Neuronal stem cell (in vitro differentiated cells): Measurements from ENCODE around the gene DEXI. TPM values are rescaled to one million over a fixed set of nuclear protein-coding genes. Genes with fewer than 3 reads are reported as not detected.
A peak's percentile ranks its signal among the peaks of the same experiment; 100 is the strongest.

Source experiments
- DNase-seq: peaks from one replicate; pipeline ENCODE4 v3.0.0-alpha.2; 2013; ENCODE audit warnings: low spot score
- H2AFZ ChIP-seq: one replicate; pipeline ENCODE4 v1.6.1; 2013; ENCODE audit warnings: mild to moderate bottlenecking, low read length, inconsistent platforms
- H2AK5ac ChIP-seq: 2 replicates; pipeline ENCODE4 v1.6.1; 2013; ENCODE audit warnings: low read depth, mild to moderate bottlenecking, inconsistent platforms, low read length, moderate library complexity, mixed read lengths
- H2BK120ac ChIP-seq: 2 replicates; pipeline ENCODE4 v1.6.1; 2013; ENCODE audit warnings: low read depth, mild to moderate bottlenecking, inconsistent platforms, low read length, moderate library complexity, mixed read lengths
- H2BK12ac ChIP-seq: one replicate; pipeline ENCODE4 v1.6.1; 2013; ENCODE audit warnings: low read length, inconsistent platforms
- H2BK15ac ChIP-seq: 2 replicates; pipeline ENCODE4 v1.6.1; 2013; ENCODE audit warnings: mild to moderate bottlenecking, low read length, inconsistent platforms, mixed read lengths
- H2BK5ac ChIP-seq: one replicate; pipeline ENCODE4 v1.6.1; 2013; ENCODE audit warnings: inconsistent platforms, mild to moderate bottlenecking, low read length, moderate library complexity
- H3K14ac ChIP-seq: one replicate; pipeline ENCODE4 v1.6.1; 2013; ENCODE audit warnings: low read length, inconsistent platforms
- H3K18ac ChIP-seq: 2 replicates; pipeline ENCODE4 v1.6.1; 2013; ENCODE audit warnings: low read length, inconsistent platforms
- H3K23ac ChIP-seq: 2 replicates; pipeline ENCODE4 v1.6.1; 2013; ENCODE audit warnings: low read depth, mild to moderate bottlenecking, mixed read lengths, low read length, inconsistent platforms; ENCODE audit not compliant: poor library complexity
- H3K27ac ChIP-seq: replicated peaks from 3 replicates; pipeline ENCODE4 v1.5.1; 2013; ENCODE audit warnings: low read length, inconsistent platforms
- H3K27me3 ChIP-seq, 3 experiments: 2 replicates each; pipeline ENCODE4 v1.6.1; 2013; ENCODE audit warnings: low read length in 3 of 3, mild to moderate bottlenecking in 2 of 3, inconsistent platforms in 1 of 3, low read depth in 1 of 3, mixed read lengths in 1 of 3, moderate library complexity in 1 of 3; ENCODE audit not compliant: control insufficient read depth in 3 of 3, insufficient read depth in 3 of 3
- H3K36me3 ChIP-seq, 2 donors: replicated peaks in 1 of 2; 2 replicates each; pipeline ENCODE4 v1.6.1; 2013; ENCODE audit warnings: low read length in 2 of 2; ENCODE audit not compliant: control insufficient read depth in 2 of 2, insufficient read depth in 2 of 2
- H3K4ac ChIP-seq: 2 replicates; pipeline ENCODE4 v1.6.1; 2013; ENCODE audit warnings: inconsistent platforms, mild to moderate bottlenecking, low read length, moderate library complexity
- H3K4me1 ChIP-seq, 2 donors: 1 replicate in 1 of 2; 2 replicates in 1 of 2; pipeline ENCODE4 v1.6.1; 2013; ENCODE audit warnings: low read length in 2 of 2, low read depth in 1 of 2; ENCODE audit not compliant: control insufficient read depth in 2 of 2, insufficient read depth in 1 of 2
- H3K4me2 ChIP-seq: one replicate; pipeline ENCODE4 v1.6.1; 2013; ENCODE audit warnings: mild to moderate bottlenecking, low read length, inconsistent platforms; ENCODE audit not compliant: insufficient read depth, poor library complexity, severe bottlenecking
- H3K4me3 ChIP-seq, 2 donors: 2 replicates each; pipeline ENCODE4 v1.5.1; 2013; ENCODE audit warnings: low read length in 2 of 2, mild to moderate bottlenecking in 2 of 2, inconsistent platforms in 1 of 2, moderate library complexity in 1 of 2
- H3K79me1 ChIP-seq: one replicate; pipeline ENCODE4 v1.6.1; 2013; ENCODE audit warnings: low read depth, mild to moderate bottlenecking, inconsistent platforms, low read length, moderate library complexity
- H3K9ac ChIP-seq: one replicate; pipeline ENCODE4 v1.6.1; 2013; ENCODE audit warnings: mild to moderate bottlenecking, low read depth, low read length, inconsistent platforms; ENCODE audit not compliant: poor library complexity
- H3K9me3 ChIP-seq, 2 donors: replicated peaks in 1 of 2; 2 replicates each; pipeline versions ENCODE3 to v1.6.1; 2013; ENCODE audit warnings: low read length in 2 of 2, mild to moderate bottlenecking in 2 of 2, inconsistent platforms in 1 of 2, low read depth in 1 of 2, mixed read lengths in 1 of 2, moderate library complexity in 1 of 2; ENCODE audit not compliant: control insufficient read depth in 2 of 2, insufficient read depth in 1 of 2
- H4K8ac ChIP-seq: one replicate; pipeline ENCODE4 v1.6.1; 2013; ENCODE audit warnings: low read depth, mild to moderate bottlenecking, inconsistent platforms, low read length, moderate library complexity
- H4K91ac ChIP-seq: one replicate; pipeline ENCODE4 v1.6.1; 2013; ENCODE audit warnings: low read length, low read depth, mild to moderate bottlenecking, inconsistent platforms; ENCODE audit not compliant: poor library complexity
- WGBS, 2 donors: extraction: QIAGEN DNeasy Blood & Tissue Kit; methylation state at CpG; one replicate each; pipeline ENCODE4 v1.1.7; 2013; ENCODE audit warnings: missing lambda C conversion rate in 2 of 2, mixed read lengths in 1 of 2; ENCODE audit not compliant: insufficient read length in 2 of 2, insufficient replicate concordance in 1 of 2; ENCODE audit errors: extremely low coverage in 2 of 2; 5-methylcytosine and 5-hydroxymethylcytosine counted together
- polyA plus RNA-seq, 2 experiments: library from polyadenylated mRNA; stranded (reverse); fragments of 200-250 nt; gene quantifications; one replicate each; pipeline ENCODE4 v1.2.3, GENCODE V29; 2013

Gene DEXI
- 25.2 TPM for polyA plus RNA-seq (2013, experiment 1 of 2)
- polyA plus RNA-seq (2013, experiment 2 of 2), result 25.3 TPM

- Histone ChIP-seq H3K4ac (peak within 1 kb of the TSS; percentile 27), H2BK120ac (no peak within 1 kb of the TSS), H2AFZ (peak within 1 kb of the TSS; percentile 96), H3K18ac (peak within 1 kb of the TSS; percentile 95), H2BK5ac (peak within 1 kb of the TSS; percentile 54), H2AK5ac (no peak within 1 kb of the TSS), H4K8ac (no peak within 1 kb of the TSS), H3K79me1 (peaks cover 8% of the 10 kb centered on the region), H3K4me3 (peak within 1 kb of the TSS; percentile 60 to 81), H3K36me3 (peaks cover 2 to 28% of the 10 kb centered on the region in 2 donors), H2BK12ac (no peak within 1 kb of the TSS), H3K23ac (peak within 1 kb of the TSS; percentile 78), H3K27ac (peak within 1 kb of the TSS; percentile 66), H3K14ac (no peak within 1 kb of the TSS), H3K9me3 (no peaks in the 10 kb centered on the region), H4K91ac (no peak within 1 kb of the TSS), H2BK15ac (no peak within 1 kb of the TSS), H3K4me2 (peak within 1 kb of the TSS; percentile 87), H3K4me1 (peaks cover 28 to 34% of the 10 kb centered on the region in 2 donors), H3K27me3 (peaks cover 0 to 3% (median 0%) of the 10 kb centered on the region in 3 experiments), H3K9ac (peak within 1 kb of the TSS; percentile 95)
- no CpG with 5 or more reads among the region's 55 CpGs for WGBS, 2 donors
- peak; percentile 86 for DNase-seq
Observed at GRCh38 chr16:10942352-10943063, at the start of gene DEXI. DEXI (minus strand) TSS chr16:10942468; CDS start chr16:10942005, 463 bp downstream.

- no peak overlapping the region for H2AFZ ChIP-seq
- peak overlapping the region; percentile 50 for H2AK5ac ChIP-seq
- no CpG with 5 or more reads among the region's 5 CpGs for WGBS, 2 donors
Observed at GRCh38 chr16:10990378-10990777, 48.1 kb upstream of the DEXI start.

GRCh38 chr16:10989559-10989958 is 47.3 kb upstream of the DEXI start:
- no peak overlapping the region for H3K18ac ChIP-seq
- H4K8ac ChIP-seq, result no peak overlapping the region
- no peak overlapping the region for H2BK5ac ChIP-seq
- no peak overlapping the region for H3K4me3 ChIP-seq
- peaks cover 0 to 8% of the 10 kb centered on the region in 2 donors for H3K4me1 ChIP-seq
- WGBS, 2 donors, result no CpG with 5 or more reads among the region's 6 CpGs
- H4K91ac ChIP-seq, result no peak overlapping the region
- H3K27ac ChIP-seq, result no peak overlapping the region
- no peaks in the 10 kb centered on the region for H3K9me3 ChIP-seq
- DNase-seq, result no peak
- no peaks in the 10 kb centered on the region for H3K27me3 ChIP-seq
- no peak overlapping the region for H2AFZ ChIP-seq
- no peaks in the 10 kb centered on the region for H3K79me1 ChIP-seq
- H2BK120ac ChIP-seq, result no peak overlapping the region
- H3K14ac ChIP-seq, result no peak overlapping the region
- no peak overlapping the region for H3K9ac ChIP-seq
- no peak overlapping the region for H3K4me2 ChIP-seq
- H2BK12ac ChIP-seq, result no peak overlapping the region
- no peak overlapping the region for H3K23ac ChIP-seq
- peaks cover 2 to 33% of the 10 kb centered on the region in 2 donors for H3K36me3 ChIP-seq
- no peak overlapping the region for H3K4ac ChIP-seq
- no peak overlapping the region for H2AK5ac ChIP-seq
- H2BK15ac ChIP-seq, result no peak overlapping the region

More at GRCh38 chr16:10990378-10990777, 48.1 kb upstream of the DEXI start:
- peaks cover 2 to 35% of the 10 kb centered on the region in 2 donors for H3K36me3 ChIP-seq
- no peak overlapping the region for H2BK12ac ChIP-seq
- peak overlapping the region; percentile 54 for H3K18ac ChIP-seq
- H3K9ac ChIP-seq, result no peak overlapping the region
- H3K9me3 ChIP-seq, result no peaks in the 10 kb centered on the region
- H4K8ac ChIP-seq, result no peak overlapping the region
- H4K91ac ChIP-seq, result no peak overlapping the region
- no peak overlapping the region for H3K27ac ChIP-seq
- no peak for DNase-seq
- H2BK120ac ChIP-seq, result no peak overlapping the region
- H3K23ac ChIP-seq, result peak overlapping the region; percentile 8
- H3K4me1 ChIP-seq, result peaks cover 0 to 6% of the 10 kb centered on the region in 2 donors
- H2BK5ac ChIP-seq, result no peak overlapping the region
- no peak overlapping the region for H3K4ac ChIP-seq
- no peaks in the 10 kb centered on the region for H3K79me1 ChIP-seq
- H3K14ac ChIP-seq, result no peak overlapping the region
- no peaks in the 10 kb centered on the region for H3K27me3 ChIP-seq
- peak overlapping the region in 1 of 2 donors; percentile 26 for H3K4me3 ChIP-seq
- H3K4me2 ChIP-seq, result no peak overlapping the region
- no peak overlapping the region for H2BK15ac ChIP-seq

- peaks cover 2 to 30% of the 10 kb centered on the region in 2 donors for H3K36me3 ChIP-seq
- no peak overlapping the region for H4K8ac ChIP-seq
- DNase-seq, result no peak
- WGBS, 2 donors, result no CpG with 5 or more reads among the region's 6 CpGs
- no peaks in the 10 kb centered on the region for H3K27me3 ChIP-seq
- no peaks in the 10 kb centered on the region for H3K9me3 ChIP-seq
- no peak overlapping the region for H3K9ac ChIP-seq
- no peak overlapping the region for H3K4me2 ChIP-seq
- H2BK12ac ChIP-seq, result no peak overlapping the region
- H2BK120ac ChIP-seq, result no peak overlapping the region
- H3K18ac ChIP-seq, result no peak overlapping the region
- H3K27ac ChIP-seq, result no peak overlapping the region
- no peak overlapping the region for H3K4me3 ChIP-seq
- no peak overlapping the region for H4K91ac ChIP-seq
- no peak overlapping the region for H3K23ac ChIP-seq
- H2BK5ac ChIP-seq, result no peak overlapping the region
- no peak overlapping the region for H2AFZ ChIP-seq
- peaks cover 4 to 13% of the 10 kb centered on the region in 2 donors for H3K4me1 ChIP-seq
- no peak overlapping the region for H2AK5ac ChIP-seq
- H3K79me1 ChIP-seq, result no peaks in the 10 kb centered on the region
- H3K14ac ChIP-seq, result no peak overlapping the region
- H2BK15ac ChIP-seq, result no peak overlapping the region
- H3K4ac ChIP-seq, result no peak overlapping the region
Observed at GRCh38 chr16:10988879-10989278, 46.6 kb upstream of the DEXI start.
